Uterus (tissue), 2 donors: ENCODE measurements around the gene CLIP2.

Source experiments
- POLR2A ChIP-seq, 2 donors: fragments of 450-650 bp; IDR thresholded peaks; one replicate each; pipeline ENCODE4 v1.6.1; 2016; ENCODE audit warnings: antibody characterized with exemption in 2 of 2, mild to moderate bottlenecking in 1 of 2, moderate library complexity in 1 of 2
- TF ChIP-seq, protein P1 (sequence below), 4 experiments: fragments of 200-600 bp in 2 of 4; fragments of 450-650 bp in 2 of 4; sonication (generic) in 2 of 4; IDR thresholded peaks; one replicate each; pipeline ENCODE4 v1.5.1; 2016 to 2019; ENCODE audit warnings: antibody characterized with exemption in 4 of 4, mild to moderate bottlenecking in 2 of 4, moderate library complexity in 1 of 4

DNA sequence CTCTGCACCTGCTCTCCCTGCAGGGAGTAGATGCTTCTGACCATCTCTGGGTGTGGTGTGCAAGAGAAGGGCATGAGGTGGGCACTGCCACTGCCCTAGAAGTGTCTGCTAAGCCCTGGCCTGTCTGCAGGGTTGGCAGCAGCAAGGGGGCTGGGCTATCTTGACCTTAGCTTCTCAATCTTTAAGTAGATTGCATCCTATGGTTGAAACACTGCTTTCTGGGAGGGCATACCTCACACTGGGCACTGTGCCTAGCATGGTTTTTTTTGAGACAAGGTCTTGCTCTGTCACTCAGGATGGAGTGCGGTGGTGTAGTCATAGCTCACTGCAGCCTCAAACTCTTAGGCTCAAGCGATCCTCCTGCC is 54.9 kb downstream of the CLIP2 start:
- TF ChIP-seq, protein P1, sequence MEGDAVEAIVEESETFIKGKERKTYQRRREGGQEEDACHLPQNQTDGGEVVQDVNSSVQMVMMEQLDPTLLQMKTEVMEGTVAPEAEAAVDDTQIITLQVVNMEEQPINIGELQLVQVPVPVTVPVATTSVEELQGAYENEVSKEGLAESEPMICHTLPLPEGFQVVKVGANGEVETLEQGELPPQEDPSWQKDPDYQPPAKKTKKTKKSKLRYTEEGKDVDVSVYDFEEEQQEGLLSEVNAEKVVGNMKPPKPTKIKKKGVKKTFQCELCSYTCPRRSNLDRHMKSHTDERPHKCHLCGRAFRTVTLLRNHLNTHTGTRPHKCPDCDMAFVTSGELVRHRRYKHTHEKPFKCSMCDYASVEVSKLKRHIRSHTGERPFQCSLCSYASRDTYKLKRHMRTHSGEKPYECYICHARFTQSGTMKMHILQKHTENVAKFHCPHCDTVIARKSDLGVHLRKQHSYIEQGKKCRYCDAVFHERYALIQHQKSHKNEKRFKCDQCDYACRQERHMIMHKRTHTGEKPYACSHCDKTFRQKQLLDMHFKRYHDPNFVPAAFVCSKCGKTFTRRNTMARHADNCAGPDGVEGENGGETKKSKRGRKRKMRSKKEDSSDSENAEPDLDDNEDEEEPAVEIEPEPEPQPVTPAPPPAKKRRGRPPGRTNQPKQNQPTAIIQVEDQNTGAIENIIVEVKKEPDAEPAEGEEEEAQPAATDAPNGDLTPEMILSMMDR (IDR thresholded peaks at IDR 0.05) = no peak
- no peak for TF ChIP-seq POLR2A (IDR thresholded peaks at IDR 0.05)
